SK-N-SH treated with all-trans-retinoic acid at 6 μM for 48 hours (cell line): ENCODE data around the gene LRP5.

Experiments used
- ATAC-seq: fragments of 200-7000 bp; cut with Tn5 transposase; 3 replicates; pipeline ENCODE4 v1.9.1; 2020; ENCODE audit warnings: mild to moderate bottlenecking, moderate library complexity
- BACH2 ChIP-seq: fragments of 250-450 bp; sonication (Bioruptor Pico); IDR thresholded peaks from 2 replicates; pipeline ENCODE4 v1.9.0; 2021; ENCODE audit warnings: mild to moderate bottlenecking, borderline replicate concordance
- CREB5 ChIP-seq: fragments of 250-450 bp; sonication (Bioruptor Pico); IDR thresholded peaks from 2 replicates; pipeline ENCODE4 v1.5.1; 2020; ENCODE audit warnings: low read depth, mild to moderate bottlenecking, moderate library complexity
- CSDC2 ChIP-seq: fragments of 250-450 bp; sonication (Bioruptor Pico); IDR thresholded peaks from 2 replicates; pipeline ENCODE4 v1.5.0; 2020; ENCODE audit warnings: mild to moderate bottlenecking, moderate library complexity
- ESRRG ChIP-seq: fragments of 250-450 bp; sonication (Bioruptor Pico); IDR thresholded peaks from 2 replicates; pipeline ENCODE4 v1.6.1; 2021; ENCODE audit warnings: mild to moderate bottlenecking
- GLIS3 ChIP-seq: fragments of 250-450 bp; sonication (Bioruptor Pico); IDR thresholded peaks from 2 replicates; pipeline ENCODE4 v1.5.0; 2020; ENCODE audit warnings: mild to moderate bottlenecking, moderate library complexity
- ISL1 ChIP-seq: fragments of 250-450 bp; sonication (Bioruptor Pico); IDR thresholded peaks from 2 replicates; pipeline ENCODE4 v2.1.2; 2022; ENCODE audit warnings: mild to moderate bottlenecking, moderate library complexity
- RARB ChIP-seq: fragments of 250-450 bp; sonication (Bioruptor Pico); IDR thresholded peaks from 2 replicates; pipeline ENCODE4 v1.8.0; 2021; ENCODE audit warnings: mild to moderate bottlenecking, moderate library complexity
- SNAI2 ChIP-seq: fragments of 250-450 bp; sonication (Bioruptor Pico); IDR thresholded peaks from 2 replicates; pipeline ENCODE4 v1.5.0; 2020; ENCODE audit warnings: mild to moderate bottlenecking, moderate library complexity
- TCF4 ChIP-seq: fragments of 250-450 bp; sonication (Bioruptor Pico); IDR thresholded peaks from 2 replicates; pipeline ENCODE4 v1.8.0; 2021; ENCODE audit warnings: mild to moderate bottlenecking, moderate library complexity, borderline replicate concordance
- TOX ChIP-seq: fragments of 250-450 bp; sonication (Bioruptor Pico); IDR thresholded peaks from 2 replicates; pipeline ENCODE4 v1.8.0; 2021; ENCODE audit warnings: mild to moderate bottlenecking, moderate library complexity, borderline replicate concordance
- TSHZ2 ChIP-seq: fragments of 250-450 bp; sonication (Bioruptor Pico); IDR thresholded peaks from 2 replicates; pipeline ENCODE4 v1.5.0; 2020; ENCODE audit warnings: mild to moderate bottlenecking, moderate library complexity
- ZC3H10 ChIP-seq: fragments of 250-450 bp; sonication (Bioruptor Pico); IDR thresholded peaks from 2 replicates; pipeline ENCODE4 v1.5.1; 2021; ENCODE audit warnings: mild to moderate bottlenecking, moderate library complexity
- ZFP3 ChIP-seq: fragments of 250-450 bp; sonication (Bioruptor Pico); IDR thresholded peaks from 2 replicates; pipeline ENCODE4 v1.5.0; 2020; ENCODE audit warnings: mild to moderate bottlenecking, moderate library complexity
- ZFP30 ChIP-seq: fragments of 450-650 bp; formaldehyde crosslinking; IDR thresholded peaks from 2 replicates; pipeline ENCODE4 v1.5.0; 2022; ENCODE audit warnings: mild to moderate bottlenecking, moderate library complexity
- ZNF70 ChIP-seq: fragments of 450-650 bp; formaldehyde crosslinking; IDR thresholded peaks from 2 replicates; pipeline ENCODE4 v1.5.0; 2020; ENCODE audit warnings: mild to moderate bottlenecking, moderate library complexity
- ZNF8 ChIP-seq: fragments of 450-650 bp; formaldehyde crosslinking; IDR thresholded peaks from 2 replicates; pipeline ENCODE4 v1.5.0; 2020; ENCODE audit warnings: mild to moderate bottlenecking, moderate library complexity
- TF ChIP-seq, protein P1 (sequence below): fragments of 250-450 bp; sonication (Bioruptor Pico); IDR thresholded peaks from 2 replicates; pipeline ENCODE4 v1.8.0; 2021; ENCODE audit warnings: low read depth, mild to moderate bottlenecking, moderate library complexity, borderline replicate concordance
- TF ChIP-seq, protein P2 (sequence below): fragments of 250-450 bp; sonication (Bioruptor Pico); IDR thresholded peaks from 2 replicates; pipeline ENCODE4 v1.5.1; 2021; ENCODE audit warnings: mild to moderate bottlenecking, moderate library complexity

LRP5 gene

DNA sequence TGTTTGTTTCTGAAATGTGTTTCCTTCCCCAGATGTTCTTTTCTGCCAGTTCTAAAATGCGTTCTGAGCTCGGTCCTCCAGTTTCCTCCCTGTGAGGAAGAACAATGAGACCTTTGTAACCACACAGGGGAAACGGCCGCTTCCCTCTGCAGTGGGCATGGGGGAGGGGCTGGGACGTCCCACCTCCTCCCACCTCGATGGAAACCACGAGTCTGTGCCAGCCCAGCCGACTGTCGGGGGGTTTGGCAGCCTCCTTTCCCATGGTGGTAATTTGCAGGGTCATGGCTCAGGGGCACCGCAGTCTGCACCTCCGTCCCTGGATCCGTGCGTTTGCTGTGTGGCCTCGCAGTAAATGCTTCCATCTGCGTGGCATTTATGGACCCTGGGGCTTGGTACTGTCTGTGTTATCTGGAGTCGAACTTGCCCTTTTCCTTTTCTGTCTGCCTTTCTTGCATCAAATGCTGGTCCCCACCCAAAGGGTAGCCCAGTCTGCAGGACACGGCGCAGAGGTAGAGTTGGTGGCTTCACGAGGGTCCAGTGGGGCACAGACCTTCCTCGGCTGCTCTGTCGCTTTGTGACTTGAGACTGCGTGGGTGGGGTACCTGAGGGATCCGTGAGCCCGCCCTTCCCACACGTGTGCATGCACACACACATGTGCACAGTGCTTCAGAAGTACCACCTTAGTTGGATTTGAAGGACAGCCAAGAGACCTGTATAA, 16.1 kb downstream of the LRP5 start:
- no peak for TF ChIP-seq GLIS3 (CRISPR knock-in tag)
- 0 out of 2 replicates have a peak, but pooled peaks have one; percentile 33 for TF ChIP-seq ZFP3 (CRISPR knock-in tag)
- ATAC-seq: peak; percentile 21; the same call in 2 of the 3 replicates

GRCh38 chr11:68329536-68329935, 17.1 kb downstream of the LRP5 start:
- ATAC-seq: no peak
- TF ChIP-seq, protein P1, sequence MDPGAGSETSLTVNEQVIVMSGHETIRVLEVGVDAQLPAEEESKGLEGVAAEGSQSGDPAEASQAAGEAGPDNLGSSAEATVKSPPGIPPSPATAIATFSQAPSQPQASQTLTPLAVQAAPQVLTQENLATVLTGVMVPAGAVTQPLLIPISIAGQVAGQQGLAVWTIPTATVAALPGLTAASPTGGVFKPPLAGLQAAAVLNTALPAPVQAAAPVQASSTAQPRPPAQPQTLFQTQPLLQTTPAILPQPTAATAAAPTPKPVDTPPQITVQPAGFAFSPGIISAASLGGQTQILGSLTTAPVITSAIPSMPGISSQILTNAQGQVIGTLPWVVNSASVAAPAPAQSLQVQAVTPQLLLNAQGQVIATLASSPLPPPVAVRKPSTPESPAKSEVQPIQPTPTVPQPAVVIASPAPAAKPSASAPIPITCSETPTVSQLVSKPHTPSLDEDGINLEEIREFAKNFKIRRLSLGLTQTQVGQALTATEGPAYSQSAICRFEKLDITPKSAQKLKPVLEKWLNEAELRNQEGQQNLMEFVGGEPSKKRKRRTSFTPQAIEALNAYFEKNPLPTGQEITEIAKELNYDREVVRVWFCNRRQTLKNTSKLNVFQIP (CRISPR knock-in tag): no peak

DNA sequence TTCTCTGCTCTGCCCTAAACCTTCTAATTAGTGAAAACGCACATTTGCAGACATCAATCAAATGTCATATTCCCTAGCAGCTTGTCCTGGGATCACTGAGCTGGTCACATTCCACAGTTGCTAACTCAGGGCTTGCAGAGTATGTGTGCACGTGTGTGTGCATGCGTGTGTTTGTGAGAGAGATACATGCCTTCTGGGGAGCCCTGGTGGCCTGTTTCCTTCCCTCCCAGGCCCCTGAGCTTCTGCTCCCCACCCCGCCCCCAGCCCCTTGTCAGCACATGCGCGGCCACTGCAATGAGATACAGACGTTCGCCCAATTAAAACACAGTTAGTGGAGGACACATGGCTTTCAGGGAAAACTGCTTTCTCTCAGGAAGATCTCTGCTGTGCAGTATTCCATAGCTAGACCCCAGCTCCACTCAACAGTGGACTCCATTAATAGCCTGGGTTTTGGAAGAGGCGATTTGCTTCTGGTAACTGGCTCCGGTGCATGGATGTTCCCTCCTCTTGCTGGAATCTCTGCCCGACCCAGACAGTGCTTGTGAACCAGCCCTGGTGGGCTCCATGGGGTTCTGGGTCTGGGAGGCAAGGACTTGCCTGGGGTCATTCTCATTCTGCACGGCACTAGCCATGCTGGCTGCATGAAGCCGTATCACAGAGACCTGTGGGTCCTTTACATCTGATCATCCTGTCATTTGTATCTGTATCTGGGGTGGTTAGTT, 17.7 kb downstream of the LRP5 start:
- TF ChIP-seq ZFP3 (CRISPR knock-in tag) (no peak), ZNF70 (no peak), ZNF8 (CRISPR knock-in tag) (no peak), CSDC2 (CRISPR knock-in tag) (no peak), ZFP30 (CRISPR knock-in tag) (no peak)
- ATAC-seq: peak; percentile 43; the same call in 2 of the 3 replicates

DNA sequence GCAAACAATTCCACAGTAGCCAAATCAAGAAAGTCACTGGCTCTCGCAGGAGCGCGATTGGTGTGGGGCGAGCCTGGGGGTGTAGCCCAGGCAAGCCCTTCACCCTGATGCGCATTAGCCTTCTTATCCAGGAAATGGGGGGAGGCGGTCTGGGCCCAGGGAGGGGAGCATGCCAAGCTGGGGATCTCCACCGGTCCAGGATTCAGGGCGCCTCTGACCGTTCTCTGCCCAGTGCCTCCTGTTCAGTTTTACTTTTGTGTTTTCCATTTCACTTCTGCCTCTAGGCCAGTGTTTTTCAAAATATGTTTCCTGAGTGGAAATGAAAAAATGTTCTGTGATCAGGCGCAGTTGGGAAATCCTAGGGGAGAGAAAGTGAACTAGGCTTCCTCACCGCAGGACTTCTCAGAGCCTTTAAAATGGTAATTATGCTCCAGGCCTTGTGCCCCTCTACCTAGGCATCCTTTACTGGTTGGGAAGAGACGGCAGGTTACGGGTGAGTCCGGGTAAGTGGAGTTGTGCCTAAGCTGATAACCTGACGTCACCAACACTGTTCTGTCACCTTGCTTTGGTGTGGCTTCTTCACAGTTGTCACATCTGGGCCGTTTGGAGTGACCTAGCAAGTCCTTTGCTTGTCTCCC, 18.4 kb downstream of the LRP5 start:
- TF ChIP-seq TCF4 (CRISPR knock-in tag) (no peak), TSHZ2 (CRISPR knock-in tag) (no peak), ESRRG (no peak), ZNF8 (CRISPR knock-in tag) (no peak), RARB (CRISPR knock-in tag) (no peak), GLIS3 (CRISPR knock-in tag) (no peak), ISL1 (CRISPR knock-in tag) (no peak), TOX (CRISPR knock-in tag) (no peak)
- TF ChIP-seq, protein P1 (CRISPR knock-in tag): no peak
- no peak for ATAC-seq

GRCh38 chr11:68331338-68331947, 19.1 kb downstream of the LRP5 start:
- ATAC-seq: no peak
- TF ChIP-seq TCF4 (CRISPR knock-in tag) (no peak), ZNF70 (no peak), ZC3H10 (CRISPR knock-in tag) (no peak), CSDC2 (CRISPR knock-in tag) (no peak), BACH2 (CRISPR knock-in tag) (no peak), SNAI2 (CRISPR knock-in tag) (no peak), CREB5 (no peak), RARB (CRISPR knock-in tag) (no peak), GLIS3 (CRISPR knock-in tag) (no peak), ESRRG (no peak), TOX (CRISPR knock-in tag) (no peak), ISL1 (CRISPR knock-in tag) (no peak), ZFP30 (CRISPR knock-in tag) (no peak)
- TF ChIP-seq, protein P2, sequence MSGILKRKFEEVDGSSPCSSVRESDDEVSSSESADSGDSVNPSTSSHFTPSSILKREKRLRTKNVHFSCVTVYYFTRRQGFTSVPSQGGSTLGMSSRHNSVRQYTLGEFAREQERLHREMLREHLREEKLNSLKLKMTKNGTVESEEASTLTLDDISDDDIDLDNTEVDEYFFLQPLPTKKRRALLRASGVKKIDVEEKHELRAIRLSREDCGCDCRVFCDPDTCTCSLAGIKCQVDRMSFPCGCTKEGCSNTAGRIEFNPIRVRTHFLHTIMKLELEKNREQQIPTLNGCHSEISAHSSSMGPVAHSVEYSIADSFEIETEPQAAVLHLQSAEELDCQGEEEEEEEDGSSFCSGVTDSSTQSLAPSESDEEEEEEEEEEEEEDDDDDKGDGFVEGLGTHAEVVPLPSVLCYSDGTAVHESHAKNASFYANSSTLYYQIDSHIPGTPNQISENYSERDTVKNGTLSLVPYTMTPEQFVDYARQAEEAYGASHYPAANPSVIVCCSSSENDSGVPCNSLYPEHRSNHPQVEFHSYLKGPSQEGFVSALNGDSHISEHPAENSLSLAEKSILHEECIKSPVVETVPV (CRISPR knock-in tag): no peak
- TF ChIP-seq, protein P1 (CRISPR knock-in tag): no peak
